Measurements from ENCODE around the gene ROGDI. TPM values are rescaled to one million over a fixed set of nuclear protein-coding genes. Genes with fewer than 3 reads are reported as not detected.

Gene ROGDI
- total RNA-seq, 2 experiments from 2014 or later = 9.0 to 9.6 TPM

DNA sequence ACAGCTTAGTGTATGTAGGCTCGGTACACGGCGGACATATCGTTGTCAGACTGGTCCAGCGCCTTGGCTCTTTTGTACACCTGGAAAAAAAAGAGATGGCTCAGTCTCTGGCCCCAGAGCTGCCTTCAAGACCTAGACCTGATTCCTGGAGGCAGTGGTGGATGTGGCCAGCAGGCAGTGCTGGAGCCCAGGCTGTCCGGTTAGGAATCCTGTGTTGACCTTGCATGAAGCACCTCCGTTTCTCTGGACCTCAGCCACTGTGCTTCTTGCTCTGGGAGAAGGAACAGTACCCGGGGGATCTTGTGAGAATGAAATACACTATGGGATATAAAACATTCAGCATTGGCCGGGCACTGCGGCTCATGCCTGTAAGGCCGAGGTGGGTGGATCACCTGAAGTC lies 2.8 kb upstream of the ROGDI start:
- Mint-ChIP-seq H3K4me3 (no peak overlapping the region), H3K27ac (no peak overlapping the region), H3K4me1 (peaks cover 23% of the 10 kb centered on the region), H3K36me3 (ENCODE audit: low read depth) (peaks cover 19% of the 10 kb centered on the region), H3K27me3 (no peaks in the 10 kb centered on the region), H3K9me3 (no peaks in the 10 kb centered on the region)
- POLR2A ChIA-PET = no interaction called here
- no peak for DNase-seq
- CTCF ChIA-PET = no interaction called here

DNA sequence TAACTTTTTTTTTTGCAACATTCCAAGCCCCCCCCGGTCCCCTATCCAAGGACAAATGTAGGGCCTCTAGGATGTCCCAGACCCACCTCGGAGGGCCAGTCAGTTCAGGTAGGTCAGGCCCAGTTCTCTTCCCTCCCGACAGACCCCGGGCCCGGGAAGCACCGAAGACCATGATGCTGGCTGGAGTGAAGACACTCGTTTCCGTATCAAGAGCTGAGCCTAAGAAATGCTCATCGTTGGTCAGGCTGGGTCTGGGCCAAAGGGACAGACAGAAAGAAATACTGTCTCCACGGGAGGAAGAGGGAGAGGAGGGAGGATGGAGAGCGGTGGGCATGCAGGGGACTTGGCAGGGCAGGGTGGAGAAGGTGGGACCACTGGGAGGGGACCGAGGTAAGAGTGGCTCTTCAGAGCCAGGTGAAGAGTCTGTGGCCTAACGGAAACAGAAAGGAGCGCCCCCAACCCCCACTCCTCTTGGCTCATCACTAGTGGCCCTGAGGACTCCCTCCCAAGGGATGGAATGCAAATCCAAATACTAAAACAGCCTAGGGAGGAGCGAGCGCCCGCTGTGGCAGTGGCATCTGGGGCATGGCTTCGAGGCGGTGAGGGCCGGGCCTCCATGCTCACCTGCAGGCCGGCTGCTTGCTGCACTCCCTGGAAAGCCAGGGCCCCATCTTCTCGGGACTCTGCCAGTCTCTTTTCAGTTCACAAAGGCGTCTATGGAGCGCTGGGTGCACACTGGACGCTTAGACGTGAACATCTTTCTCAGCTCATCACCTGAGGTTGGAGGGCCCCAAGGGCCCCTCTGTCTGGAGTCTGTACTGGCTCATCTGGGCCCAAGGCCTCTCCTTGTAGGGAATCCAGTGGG lies 1.7 kb upstream of the ROGDI start:
- Mint-ChIP-seq H3K27ac (peak overlapping the region; percentile 15), H3K4me1 (peaks cover 23% of the 10 kb centered on the region), H3K4me3 (peak overlapping the region; percentile 27), H3K36me3 (ENCODE audit: low read depth) (peaks cover 19% of the 10 kb centered on the region), H3K27me3 (no peaks in the 10 kb centered on the region), H3K9me3 (no peaks in the 10 kb centered on the region)
- DNase-seq = no peak
- CTCF ChIA-PET = no interaction called here
- POLR2A ChIA-PET = no interaction called here

DNA sequence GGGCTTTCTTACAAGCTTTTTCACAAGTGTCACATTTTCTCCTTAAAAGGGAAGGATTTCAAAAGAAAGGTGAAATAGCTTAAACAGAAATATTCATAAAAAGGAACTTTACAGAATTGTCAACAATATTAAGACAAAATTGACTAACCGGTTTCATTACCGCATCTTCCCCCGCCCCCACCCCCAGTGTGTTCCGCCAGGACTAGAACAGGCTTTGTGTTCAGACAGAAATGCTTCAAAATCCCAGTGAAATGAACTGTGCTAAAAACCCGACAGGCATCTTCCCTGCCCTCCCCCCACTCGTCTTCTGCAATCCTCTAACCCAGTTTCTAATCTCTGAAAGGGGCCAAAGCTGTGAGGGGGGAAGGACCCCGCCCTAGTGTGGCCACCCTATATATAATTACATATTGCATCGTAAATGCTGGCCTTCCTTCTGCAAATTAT lies 990 bp upstream of the ROGDI start:
- CTCF ChIA-PET = interaction anchor here (0.6 to 1.0 kb wide), 2 partner anchors 69 to 141 kb away, joined by 3 to 4 read pairs; partner anchors contain the start of genes ANKS3 and DNAAF8
- Mint-ChIP-seq H3K27me3 (no peaks in the 10 kb centered on the region), H3K4me3 (peak overlapping the region; percentile 81), H3K27ac (peak overlapping the region; percentile 83), H3K4me1 (peaks cover 23% of the 10 kb centered on the region), H3K9me3 (no peaks in the 10 kb centered on the region), H3K36me3 (ENCODE audit: low read depth) (peaks cover 15% of the 10 kb centered on the region)
- POLR2A ChIA-PET = interaction anchor here (0.9 kb wide), 1 partner anchor 70 kb away, joined by 4 read pairs; the partner anchor contains the start of gene ANKS3
- DNase-seq = no peak

DNA sequence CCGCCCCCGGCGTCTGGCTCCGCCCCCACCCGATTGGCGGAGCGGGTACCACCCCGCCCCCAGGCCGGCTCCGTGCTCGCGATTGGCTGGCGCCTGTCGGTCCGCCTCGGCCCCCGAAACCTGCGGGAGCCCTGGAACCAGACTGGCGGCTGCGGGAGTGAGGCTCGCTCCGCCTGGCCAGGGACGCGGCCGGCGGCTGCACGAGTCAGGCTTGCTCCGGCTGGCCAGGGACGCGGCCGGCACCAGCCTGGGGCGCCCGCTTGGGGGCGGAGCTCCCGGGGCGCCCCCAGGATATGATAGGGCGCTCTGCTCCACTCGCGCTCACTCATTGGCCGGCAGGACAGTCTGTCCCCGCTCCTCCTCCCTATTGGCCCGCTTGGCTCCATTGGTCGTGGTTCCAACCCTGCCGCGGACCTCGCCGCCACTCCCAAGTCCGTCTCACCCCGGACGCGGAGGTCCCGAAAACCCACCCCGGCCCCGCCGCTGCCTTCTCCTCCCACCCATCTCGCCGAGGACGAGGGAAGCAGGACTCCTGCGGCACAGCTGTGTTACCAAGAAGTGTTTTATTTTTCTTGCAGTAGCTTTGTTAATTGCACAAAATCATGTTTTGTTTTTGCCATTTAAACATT lies 340 bp upstream of the ROGDI start:
- peak; percentile 90 for DNase-seq
- ChIA-PET POLR2A (interaction anchor here (0.9 kb wide), 1 partner anchor 69 kb away, joined by 4 read pairs; the partner anchor contains the start of gene ANKS3), CTCF (interaction anchor here (0.6 to 1.0 kb wide), 3 partner anchors 9 to 141 kb away, joined by 3 to 4 read pairs (median 3); partner anchors contain the start of genes ANKS3 and DNAAF8)
- H3K4me3 Mint-ChIP-seq = peak overlapping the region; percentile 81
- H3K27me3 Mint-ChIP-seq = no peaks in the 10 kb centered on the region
- H3K9me3 Mint-ChIP-seq = no peaks in the 10 kb centered on the region
- H3K36me3 Mint-ChIP-seq (ENCODE audit: low read depth) = peaks cover 15% of the 10 kb centered on the region
- peaks cover 23% of the 10 kb centered on the region for H3K4me1 Mint-ChIP-seq
- peak overlapping the region; percentile 83 for H3K27ac Mint-ChIP-seq

DNA sequence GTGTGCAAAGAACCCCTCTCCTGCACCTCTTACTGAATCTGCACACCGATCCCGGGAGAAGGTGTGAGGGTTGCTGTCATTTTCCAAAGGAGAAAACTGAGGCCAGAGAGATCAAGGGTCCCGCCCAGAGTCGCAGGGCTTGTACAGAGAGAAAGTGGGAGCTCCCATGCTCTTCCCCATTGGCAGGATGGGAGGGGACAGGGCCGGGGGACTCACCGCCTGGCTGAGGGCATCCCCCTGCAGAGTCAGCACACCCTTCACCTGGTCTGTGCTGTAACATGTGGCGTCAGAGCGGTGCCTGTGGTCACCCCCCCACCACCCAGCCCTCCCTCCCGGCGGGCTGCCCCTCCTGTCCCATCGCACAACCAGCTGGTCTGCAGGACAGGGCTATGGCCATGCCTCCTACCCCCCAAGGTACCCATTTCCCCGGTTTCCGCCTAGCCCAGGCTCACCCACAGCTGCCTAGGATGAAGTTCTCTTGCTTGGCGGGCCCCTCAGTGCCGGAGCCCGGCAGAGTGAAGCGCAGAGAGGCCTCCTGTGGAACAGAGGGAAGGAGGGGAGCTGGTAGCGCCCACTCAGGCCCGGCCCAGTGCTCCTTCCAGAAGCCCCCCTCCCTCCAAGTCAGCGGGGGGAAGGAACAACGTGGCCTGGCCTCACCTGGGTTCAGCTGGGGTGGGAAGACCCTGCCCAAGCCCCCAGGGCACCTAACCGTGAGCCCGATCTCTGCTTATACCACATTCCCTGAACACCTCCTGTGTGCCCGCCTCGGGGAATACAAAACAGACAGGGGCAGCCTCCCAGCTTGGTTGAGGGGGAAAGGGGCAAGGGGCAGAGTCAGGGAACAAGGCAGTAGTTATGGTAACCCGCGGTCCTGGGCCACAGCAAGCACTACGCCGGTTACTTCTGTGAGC lies 1.1 kb downstream of the ROGDI start:
- CTCF ChIA-PET = interaction anchor here (0.7 to 1.1 kb wide), 2 partner anchors 37 to 528 kb away, joined by 3 read pairs; partner anchors contain the start of gene TFAP4
- Mint-ChIP-seq H3K27ac (peak overlapping the region; percentile 82), H3K36me3 (ENCODE audit: low read depth) (peaks cover 9% of the 10 kb centered on the region), H3K4me3 (peak overlapping the region; percentile 81), H3K4me1 (peaks cover 23% of the 10 kb centered on the region), H3K27me3 (no peaks in the 10 kb centered on the region), H3K9me3 (no peaks in the 10 kb centered on the region)
- DNase-seq = no peak
- POLR2A ChIA-PET = no interaction called here

DNA sequence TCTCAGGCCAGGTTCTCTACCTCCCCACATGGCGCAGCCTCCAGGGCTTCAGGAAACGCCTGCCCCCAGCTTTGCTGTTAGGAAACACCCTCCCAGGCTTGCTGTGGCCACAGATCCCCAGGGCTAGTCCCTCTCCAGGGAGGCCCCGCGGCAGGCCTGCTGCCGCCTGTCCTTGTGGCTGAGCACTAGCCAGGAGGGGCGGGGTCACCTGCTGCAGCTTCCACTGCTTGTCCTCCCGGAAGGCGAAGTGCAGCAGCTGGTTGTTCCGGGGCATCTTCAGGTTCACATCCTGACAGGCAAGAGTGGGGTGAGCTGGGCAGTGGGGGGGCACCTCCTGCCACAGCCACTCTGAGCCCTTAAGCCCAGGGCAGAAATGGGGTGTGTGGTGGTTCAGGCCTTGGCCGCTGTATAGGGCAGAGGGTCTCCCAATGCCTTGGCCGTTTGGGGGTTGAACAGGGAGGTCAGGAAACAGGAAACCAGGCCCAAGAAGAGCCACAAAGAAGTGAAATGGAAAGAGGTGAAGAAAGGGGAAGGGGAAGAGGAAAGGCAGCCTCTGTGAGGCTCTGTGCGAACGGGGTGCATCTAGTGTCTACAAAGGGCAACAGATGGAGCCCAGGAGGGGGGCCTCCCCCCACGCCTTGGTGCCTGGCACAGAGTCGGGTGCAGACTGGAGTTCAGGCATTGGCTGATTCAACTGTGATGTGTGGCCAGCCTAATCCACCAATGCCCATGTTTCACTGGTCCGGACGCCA lies 2.0 kb downstream of the ROGDI start:
- ChIA-PET CTCF (no interaction called here), POLR2A (no interaction called here)
- peaks cover 23% of the 10 kb centered on the region for H3K4me1 Mint-ChIP-seq
- peak overlapping the region; percentile 35 for H3K4me3 Mint-ChIP-seq
- no peaks in the 10 kb centered on the region for H3K27me3 Mint-ChIP-seq
- no peaks in the 10 kb centered on the region for H3K9me3 Mint-ChIP-seq
- peaks cover 6% of the 10 kb centered on the region for H3K36me3 Mint-ChIP-seq (ENCODE audit: low read depth)
- H3K27ac Mint-ChIP-seq = peak overlapping the region; percentile 82
- DNase-seq = no peak

DNA sequence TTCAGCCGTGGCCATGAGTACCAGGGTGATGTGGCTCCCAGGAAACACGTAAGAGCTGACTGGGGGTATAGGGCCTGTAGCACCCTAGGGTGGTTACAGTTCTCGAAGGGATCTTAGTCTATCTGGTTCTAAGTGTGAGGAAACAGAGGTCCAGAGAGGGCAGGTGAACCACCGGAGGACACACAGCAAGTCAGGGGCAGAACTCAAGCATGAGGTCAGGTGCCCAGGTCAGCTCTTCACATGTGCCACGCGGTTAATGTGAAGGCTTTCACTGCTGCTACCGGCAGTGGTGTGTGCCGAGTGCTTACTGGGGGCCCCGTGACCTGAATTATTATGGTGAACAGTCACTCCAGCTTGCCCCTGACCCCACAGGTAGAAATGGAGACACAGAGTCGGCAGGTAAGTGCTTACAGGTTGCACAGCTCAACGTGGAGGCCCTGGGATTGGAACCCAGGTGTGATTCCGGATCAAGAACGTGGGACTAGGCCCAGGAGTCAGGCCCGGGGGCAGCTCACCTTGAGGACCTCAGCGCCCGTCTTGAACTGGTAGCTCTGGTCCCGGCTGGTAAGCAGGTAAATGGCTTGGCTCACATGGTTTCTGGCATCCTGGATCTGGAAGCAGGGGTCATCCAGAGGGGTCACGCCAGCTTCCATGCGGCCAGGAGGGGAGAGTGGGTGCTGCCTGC lies 3.1 kb downstream of the ROGDI start:
- Mint-ChIP-seq H3K9me3 (no peaks in the 10 kb centered on the region), H3K4me3 (no peak overlapping the region), H3K27ac (peak overlapping the region; percentile 57), H3K27me3 (no peaks in the 10 kb centered on the region), H3K36me3 (ENCODE audit: low read depth) (peaks cover 2% of the 10 kb centered on the region), H3K4me1 (peaks cover 23% of the 10 kb centered on the region)
- POLR2A ChIA-PET = no interaction called here
- no peak for DNase-seq
- CTCF ChIA-PET = no interaction called here

DNA sequence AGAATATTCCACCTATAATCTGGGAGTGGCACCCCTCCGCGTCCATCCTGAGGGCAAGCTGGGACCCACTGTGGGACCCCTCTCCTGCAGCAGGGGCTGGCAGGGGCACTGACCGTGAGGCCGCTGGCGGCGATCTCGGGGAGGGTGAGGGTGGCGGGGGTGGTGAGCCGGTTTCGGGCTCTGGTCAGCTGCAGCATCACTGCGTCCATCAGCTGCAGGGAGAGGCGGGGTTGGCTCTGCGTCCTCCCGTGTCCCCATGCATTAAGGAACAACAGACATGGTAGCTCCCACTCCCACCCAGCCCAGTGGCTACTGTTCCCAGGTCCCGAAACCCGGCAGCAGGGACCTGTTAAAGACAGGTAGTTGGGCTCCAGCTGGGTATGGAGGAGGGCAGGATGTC lies 4.0 kb downstream of the ROGDI start:
- Mint-ChIP-seq H3K27me3 (no peaks in the 10 kb centered on the region), H3K36me3 (ENCODE audit: low read depth) (no peaks in the 10 kb centered on the region), H3K27ac (no peak overlapping the region), H3K4me3 (no peak overlapping the region), H3K4me1 (peaks cover 20% of the 10 kb centered on the region), H3K9me3 (no peaks in the 10 kb centered on the region)
- no peak for DNase-seq
- CTCF ChIA-PET = no interaction called here
- POLR2A ChIA-PET = no interaction called here

DNA sequence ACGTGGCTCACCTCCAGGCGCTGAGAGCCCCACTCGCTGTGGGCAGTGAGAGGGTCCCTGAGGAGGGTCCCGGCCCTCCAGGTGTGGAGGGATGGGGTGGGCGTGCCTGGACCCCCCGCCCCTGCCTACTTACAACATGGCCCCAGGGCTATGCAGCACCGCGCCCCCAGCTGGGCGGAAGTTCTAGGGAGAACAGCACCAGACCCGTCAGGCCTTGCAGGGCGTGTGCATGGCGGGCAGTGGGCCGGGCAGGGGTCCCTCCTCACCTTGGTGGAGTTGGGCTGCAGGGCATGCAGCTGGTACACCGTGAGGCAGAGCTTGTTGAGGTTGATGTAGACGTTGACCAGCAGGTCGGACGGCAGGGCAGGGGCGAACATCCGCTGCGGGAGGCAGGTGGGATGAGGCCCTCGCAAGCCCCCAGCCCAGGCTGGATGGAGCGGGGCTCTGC lies 4.6 kb downstream of the ROGDI start:
- Mint-ChIP-seq H3K9me3 (no peaks in the 10 kb centered on the region), H3K4me3 (no peak overlapping the region), H3K27ac (no peak overlapping the region), H3K4me1 (peaks cover 14% of the 10 kb centered on the region), H3K36me3 (ENCODE audit: low read depth) (no peaks in the 10 kb centered on the region), H3K27me3 (no peaks in the 10 kb centered on the region)
- ChIA-PET POLR2A (no interaction called here), CTCF (no interaction called here)
- no peak for DNase-seq

DNA sequence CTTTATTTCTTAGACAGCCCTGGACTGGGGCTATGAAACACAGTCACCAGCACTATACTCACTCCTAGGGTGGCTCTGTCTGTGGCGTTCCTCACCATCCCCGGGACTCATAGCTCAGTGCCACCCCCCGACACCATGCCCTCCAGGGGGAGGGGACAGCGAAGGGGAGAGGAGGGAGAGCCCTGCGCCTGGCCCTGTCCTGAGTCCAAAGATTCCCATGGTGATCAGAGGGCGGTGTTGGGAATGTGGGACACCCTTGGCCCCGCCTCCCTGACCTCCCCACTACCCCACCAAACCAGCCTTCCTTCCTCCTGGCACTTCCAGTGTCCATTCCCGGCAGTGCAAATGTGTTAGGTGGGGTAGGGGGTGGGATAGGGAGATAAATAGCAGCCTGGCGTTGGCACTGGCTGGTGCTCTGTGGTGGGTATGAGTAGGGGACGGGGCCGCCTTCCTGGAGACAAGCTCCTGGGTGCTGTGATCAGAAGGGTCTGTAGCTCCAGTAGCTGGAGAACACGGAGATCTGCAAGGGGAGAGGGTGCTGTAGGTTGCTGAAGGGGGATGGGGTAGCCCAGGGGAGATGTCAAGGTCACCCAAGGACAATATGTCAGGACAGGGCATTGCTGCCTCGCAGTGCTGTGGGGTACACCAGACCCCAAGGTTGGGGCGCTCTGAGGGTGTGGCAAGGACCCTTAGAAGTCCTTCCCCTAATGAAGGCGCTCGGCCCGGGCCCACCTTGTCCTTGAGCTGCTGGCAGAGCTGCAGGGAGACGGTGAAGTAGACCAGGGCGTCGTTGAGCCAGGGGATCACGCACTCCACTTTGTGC lies 5.2 kb downstream of the ROGDI start:
- H3K9me3 Mint-ChIP-seq = no peaks in the 10 kb centered on the region
- H3K36me3 Mint-ChIP-seq (ENCODE audit: low read depth) = no peaks in the 10 kb centered on the region
- peaks cover 13% of the 10 kb centered on the region for H3K4me1 Mint-ChIP-seq
- ChIA-PET POLR2A (no interaction called here), CTCF (interaction anchor here (0.6 to 0.8 kb wide), 2 partner anchors 62 to 580 kb away, joined by 3 read pairs; no protein-coding TSS in a partner anchor)
- DNase-seq = no peak
- no peak overlapping the region for H3K27ac Mint-ChIP-seq
- no peak overlapping the region for H3K4me3 Mint-ChIP-seq
- H3K27me3 Mint-ChIP-seq = no peaks in the 10 kb centered on the region

Measured in activated CD4-positive, alpha-beta T cell treated with anti-CD3 and anti-CD28 coated beads, Interleukin-2, amount 10 ng/mL, durations not matched to agents 7 days and 5 days (primary cell).